ENCODE measurements around the gene SPSB1.

SPSB1 gene

DNA sequence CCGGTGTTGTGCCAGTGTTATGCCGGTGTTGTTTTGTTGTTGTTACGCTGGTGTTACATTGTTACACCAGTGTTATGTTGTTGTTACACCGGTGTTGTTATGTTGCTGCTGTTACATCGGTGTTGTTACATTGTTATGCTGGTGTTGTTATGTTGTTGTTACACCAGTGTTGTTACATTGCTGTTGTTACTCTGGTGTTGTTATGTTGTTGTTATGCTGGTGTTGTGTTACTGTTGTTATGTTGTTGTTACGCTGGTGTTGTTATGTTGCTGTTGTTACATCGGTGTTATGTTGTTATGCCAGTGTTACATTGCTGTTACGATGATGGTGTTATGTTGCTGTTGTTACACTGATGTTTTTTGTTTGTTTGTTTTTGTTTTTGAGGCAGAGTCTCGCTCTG, 34.1 kb upstream of the SPSB1 start:
- no peak for DNase-seq (ENCODE audit: extremely low read depth in 1 of 2, low read depth in 1 of 2)

GRCh38 chr1:9260059-9260766, 32.5 kb upstream of the SPSB1 start:
- DNase-seq (ENCODE audit: extremely low read depth in 1 of 2, low read depth in 1 of 2) = no peak

GRCh38 chr1:9261496-9261895, 31.2 kb upstream of the SPSB1 start:
- DNase-seq (ENCODE audit: extremely low read depth in 1 of 2, low read depth in 1 of 2) = no peak

- DNase-seq (ENCODE audit: extremely low read depth in 1 of 2, low read depth in 1 of 2) = no peak
Observed at GRCh38 chr1:9262096-9262986, 30.4 kb upstream of the SPSB1 start.

GRCh38 chr1:9263276-9263855, 29.3 kb upstream of the SPSB1 start:
- DNase-seq (ENCODE audit: extremely low read depth in 1 of 2, low read depth in 1 of 2) = no peak

- DNase-seq (ENCODE audit: extremely low read depth in 1 of 2, low read depth in 1 of 2) = no peak
Observed at GRCh38 chr1:9263984-9264872, 28.5 kb upstream of the SPSB1 start.

- DNase-seq (ENCODE audit: extremely low read depth in 1 of 2, low read depth in 1 of 2) = no peak
Observed at GRCh38 chr1:9265037-9265436, 27.7 kb upstream of the SPSB1 start.

- no peak for DNase-seq (ENCODE audit: extremely low read depth in 1 of 2, low read depth in 1 of 2)
Observed at GRCh38 chr1:9265968-9266367, 26.7 kb upstream of the SPSB1 start.

DNA sequence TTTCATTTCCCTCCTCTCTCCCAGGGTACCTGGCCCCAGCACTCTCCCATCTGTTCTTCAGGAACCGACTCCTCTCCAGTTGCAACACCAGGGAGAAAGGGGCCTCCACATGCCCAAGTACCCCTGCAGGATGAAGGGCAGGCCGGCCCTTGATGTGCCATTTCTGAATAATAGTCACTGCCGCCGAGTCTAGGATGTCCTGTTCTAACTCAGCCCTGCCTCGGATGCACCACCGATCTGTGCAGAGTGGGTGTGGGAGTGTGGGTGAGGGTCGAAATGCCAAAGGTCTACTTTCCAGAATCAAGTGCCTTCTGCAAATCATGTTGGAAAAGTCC, 25.4 kb upstream of the SPSB1 start:
- DNase-seq (ENCODE audit: extremely low read depth in 1 of 2, low read depth in 1 of 2) = no peak

- DNase-seq (ENCODE audit: extremely low read depth in 1 of 2, low read depth in 1 of 2) = no peak
Observed at GRCh38 chr1:9267827-9268581, 24.7 kb upstream of the SPSB1 start.

DNA sequence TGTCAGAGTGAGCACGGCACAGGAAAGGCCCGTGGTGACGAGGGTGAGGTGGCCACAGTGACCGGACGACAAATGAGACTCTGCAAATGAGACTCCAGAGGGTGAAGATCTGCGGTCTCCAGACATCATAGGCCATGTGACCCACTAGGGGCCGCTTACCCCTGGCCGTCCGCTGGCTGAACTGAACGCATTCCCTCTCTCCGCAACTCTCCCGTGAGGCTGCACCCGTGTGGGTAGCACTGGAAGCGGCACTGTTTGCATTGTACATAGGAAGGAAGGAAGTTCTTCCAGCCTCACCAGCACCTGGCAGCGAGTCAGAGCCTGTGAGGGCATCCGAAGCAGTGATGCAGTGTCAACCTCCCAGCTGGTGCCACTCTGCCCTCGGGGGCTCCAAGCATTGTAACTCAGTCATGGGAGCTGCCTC, 23.6 kb upstream of the SPSB1 start:
- no peak for DNase-seq (ENCODE audit: extremely low read depth in 1 of 2, low read depth in 1 of 2)

DNA sequence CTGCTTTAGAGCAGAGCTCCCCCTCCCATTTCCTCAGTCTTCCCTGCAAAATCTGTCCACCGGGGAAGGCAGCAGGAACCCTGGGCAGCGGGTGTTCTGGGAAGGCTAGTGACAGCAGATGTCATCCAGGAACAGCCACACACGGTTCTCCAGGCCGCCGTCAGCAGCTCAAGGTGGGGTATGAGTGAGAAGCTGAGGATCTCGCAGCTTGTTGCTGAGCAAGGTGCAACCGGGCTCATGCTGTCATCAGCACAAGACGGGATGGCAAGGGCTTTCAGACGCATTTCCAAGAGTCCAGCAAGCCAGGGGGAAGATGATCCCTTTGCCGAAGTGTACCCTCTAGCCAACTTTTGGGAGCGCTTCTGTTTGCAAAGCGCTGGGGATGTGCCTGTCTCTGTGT, 23.0 kb upstream of the SPSB1 start:
- DNase-seq (ENCODE audit: extremely low read depth in 1 of 2, low read depth in 1 of 2) = no peak

GRCh38 chr1:9270290-9270883, 22.3 kb upstream of the SPSB1 start:
- DNase-seq (ENCODE audit: extremely low read depth in 1 of 2, low read depth in 1 of 2) = no peak

DNA sequence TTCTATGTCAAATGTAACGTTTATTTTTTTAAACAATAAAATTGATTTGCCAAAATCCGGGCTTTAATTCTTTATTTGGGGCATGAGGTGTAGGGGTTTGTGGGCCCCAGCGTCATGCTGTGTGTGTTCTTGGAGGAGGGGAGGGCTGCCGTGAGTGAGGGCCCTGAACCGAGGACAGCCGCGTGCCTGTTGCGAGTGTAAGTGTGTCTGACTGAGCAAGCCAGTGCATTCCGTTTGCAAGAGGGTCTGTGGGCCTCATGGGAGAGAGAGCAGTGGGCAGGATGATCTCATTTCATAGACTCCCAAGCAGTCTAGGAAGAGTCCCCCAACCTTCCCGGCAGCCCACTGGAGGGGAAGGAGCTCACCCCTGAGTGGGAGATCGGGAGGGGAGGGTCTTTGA, 21.4 kb upstream of the SPSB1 start:
- DNase-seq (ENCODE audit: extremely low read depth in 1 of 2, low read depth in 1 of 2) = no peak

DNA sequence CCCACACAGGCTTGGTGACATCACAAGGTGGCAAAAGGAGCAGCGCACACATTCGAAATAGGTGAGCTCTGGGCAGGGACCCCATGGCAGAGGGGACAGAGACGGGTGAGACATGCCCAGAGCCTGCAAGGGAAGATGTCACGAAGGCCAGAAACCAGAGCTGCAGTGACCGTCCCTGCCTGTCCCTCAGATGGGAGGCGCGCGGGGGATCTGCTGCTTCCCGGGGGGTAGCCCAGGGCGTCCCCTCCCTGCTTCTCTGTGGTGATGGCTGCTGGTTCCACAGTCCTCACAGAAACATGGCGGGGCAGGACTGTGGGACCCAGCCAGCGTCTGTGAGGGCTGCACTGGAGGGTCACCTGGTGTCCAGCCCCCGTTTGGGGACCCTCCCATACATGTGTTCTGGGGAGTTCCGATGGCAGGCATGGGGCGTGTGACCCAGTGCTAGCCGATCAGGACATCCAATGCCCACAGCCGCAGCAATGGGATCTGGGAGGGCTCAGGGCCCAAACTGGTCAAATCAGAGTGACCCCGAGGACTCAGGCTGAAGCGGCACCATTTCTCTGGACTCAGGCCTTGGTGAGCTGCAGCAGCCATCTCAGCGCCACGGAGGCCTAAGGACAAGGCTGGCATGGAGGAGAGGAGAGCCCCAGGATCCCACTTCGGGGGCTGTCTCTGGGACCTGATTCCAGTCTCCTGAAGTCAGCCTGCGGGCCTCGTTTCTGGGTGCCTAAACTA, 20.7 kb upstream of the SPSB1 start:
- DNase-seq (ENCODE audit: extremely low read depth in 1 of 2, low read depth in 1 of 2) = no peak

- no peak for DNase-seq (ENCODE audit: extremely low read depth in 1 of 2, low read depth in 1 of 2)
Observed at GRCh38 chr1:9273177-9273576, 19.5 kb upstream of the SPSB1 start.

DNA sequence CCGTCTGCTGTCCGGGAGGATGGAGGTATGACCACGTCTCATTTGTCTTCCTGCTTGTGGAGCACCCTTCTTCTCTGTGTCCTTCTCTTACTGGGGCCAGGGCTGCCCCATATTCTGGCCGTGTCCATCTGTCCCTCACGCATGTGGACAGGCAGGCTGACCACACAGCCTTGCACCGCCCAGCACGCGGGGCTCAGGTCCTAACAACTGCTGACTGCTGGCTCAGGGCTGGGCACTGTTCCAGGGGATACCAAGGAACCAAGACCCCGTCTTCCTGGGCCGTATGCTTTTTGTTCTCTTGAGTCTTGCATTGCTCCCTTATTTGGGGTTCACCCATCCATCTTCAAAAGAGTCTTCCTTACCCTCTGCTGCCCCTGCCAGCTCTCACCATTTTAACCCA, 17.5 kb upstream of the SPSB1 start:
- DNase-seq (ENCODE audit: extremely low read depth in 1 of 2, low read depth in 1 of 2) = no peak

- DNase-seq (ENCODE audit: extremely low read depth in 1 of 2, low read depth in 1 of 2) = peak; percentile 54 to 92
Observed at GRCh38 chr1:9275567-9276034, 17.1 kb upstream of the SPSB1 start.

DNA sequence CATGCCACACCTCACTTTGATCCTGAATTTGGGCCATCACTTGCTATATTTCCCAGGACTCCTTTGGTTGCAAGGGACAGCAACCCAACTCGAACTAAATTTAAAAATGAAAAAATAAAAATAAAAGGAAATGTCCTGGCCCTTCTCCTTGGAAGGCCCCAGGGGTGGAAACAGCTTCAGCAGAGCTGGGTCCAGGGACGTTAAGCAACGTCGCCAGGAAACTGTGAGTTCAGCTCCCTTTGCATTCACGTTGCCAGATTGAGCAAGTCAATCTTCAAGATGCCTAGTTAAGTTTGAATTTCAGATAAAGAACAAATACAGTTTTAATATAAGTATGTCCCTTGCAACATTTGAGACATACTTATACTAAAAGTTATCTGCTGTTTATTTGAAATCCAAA, 14.6 kb upstream of the SPSB1 start:
- DNase-seq (ENCODE audit: extremely low read depth in 1 of 2, low read depth in 1 of 2) = no peak
